ENCODE results near the gene MAPKBP1. TPM values are rescaled to one million over a fixed set of nuclear protein-coding genes. Genes with fewer than 3 reads are reported as not detected.

MAPKBP1 gene
- total RNA-seq, 1 experiment from 2014 or later, result 29.3 TPM

DNA sequence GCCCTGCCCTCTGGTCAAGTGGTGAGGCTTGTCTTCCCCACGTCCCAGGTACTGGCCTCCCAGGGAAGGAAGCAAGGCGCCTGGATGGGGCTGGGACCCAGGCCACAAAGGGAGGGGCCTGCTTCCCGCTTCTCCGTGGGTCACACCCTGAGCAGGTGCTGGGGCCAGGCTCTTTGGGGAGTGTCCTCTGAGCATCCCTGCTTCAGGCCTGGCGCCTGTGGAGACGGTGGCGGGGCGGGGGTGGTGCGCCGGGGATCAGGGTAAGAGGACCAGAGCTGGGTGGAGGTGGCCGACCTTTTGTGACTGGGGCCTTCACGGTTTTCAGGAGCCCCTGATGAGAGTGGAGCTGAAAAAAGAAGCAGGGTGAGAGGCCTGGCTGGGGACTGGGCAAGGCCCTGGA is 67.9 kb downstream of the MAPKBP1 start:
- peaks cover 13% of the 10 kb centered on the region for H3K4me1 ChIP-seq (ENCODE audit: insufficient read depth, low read length, poor library complexity, severe bottlenecking)
- no peak for DNase-seq (ENCODE audit: low spot score)
- peaks cover 9% of the 10 kb centered on the region for H3K36me3 ChIP-seq (ENCODE audit: insufficient read depth, low read length, poor library complexity, severe bottlenecking)
- H3K4me3 ChIP-seq (ENCODE audit: low read depth, low read length, poor library complexity, severe bottlenecking), result no peak overlapping the region
- CTCF ChIA-PET, result no interaction called here
- TF ChIP-seq, protein P1, sequence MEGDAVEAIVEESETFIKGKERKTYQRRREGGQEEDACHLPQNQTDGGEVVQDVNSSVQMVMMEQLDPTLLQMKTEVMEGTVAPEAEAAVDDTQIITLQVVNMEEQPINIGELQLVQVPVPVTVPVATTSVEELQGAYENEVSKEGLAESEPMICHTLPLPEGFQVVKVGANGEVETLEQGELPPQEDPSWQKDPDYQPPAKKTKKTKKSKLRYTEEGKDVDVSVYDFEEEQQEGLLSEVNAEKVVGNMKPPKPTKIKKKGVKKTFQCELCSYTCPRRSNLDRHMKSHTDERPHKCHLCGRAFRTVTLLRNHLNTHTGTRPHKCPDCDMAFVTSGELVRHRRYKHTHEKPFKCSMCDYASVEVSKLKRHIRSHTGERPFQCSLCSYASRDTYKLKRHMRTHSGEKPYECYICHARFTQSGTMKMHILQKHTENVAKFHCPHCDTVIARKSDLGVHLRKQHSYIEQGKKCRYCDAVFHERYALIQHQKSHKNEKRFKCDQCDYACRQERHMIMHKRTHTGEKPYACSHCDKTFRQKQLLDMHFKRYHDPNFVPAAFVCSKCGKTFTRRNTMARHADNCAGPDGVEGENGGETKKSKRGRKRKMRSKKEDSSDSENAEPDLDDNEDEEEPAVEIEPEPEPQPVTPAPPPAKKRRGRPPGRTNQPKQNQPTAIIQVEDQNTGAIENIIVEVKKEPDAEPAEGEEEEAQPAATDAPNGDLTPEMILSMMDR (conservative IDR thresholded peaks at IDR 0.05; ENCODE audit: low read depth, low read length), result no peak
- TF ChIP-seq EZH2 (IDR thresholded peaks at IDR 0.05; ENCODE audit: borderline replicate concordance, low read depth, low read length, poor library complexity, severe bottlenecking), result no peak
- H3K27me3 ChIP-seq (replicated peaks; ENCODE audit: insufficient read depth, low read depth, low read length, poor library complexity), result no peaks in the 10 kb centered on the region
- H3K9me3 ChIP-seq (ENCODE audit: low read depth, low read length, poor library complexity, severe bottlenecking), result no peaks in the 10 kb centered on the region
- intact Hi-C loops (cut with micrococcal nuclease; ENCODE audit: unreplicated experiment), result no loop called here
- POLR2A ChIA-PET (ENCODE audit: low non-redundant PET), result no interaction called here
- BruUV-seq (replicated peaks), result no TSS peak
- H3K27ac ChIP-seq (ENCODE audit: low read depth, low read length, poor library complexity, severe bottlenecking), result no peak overlapping the region

DNA sequence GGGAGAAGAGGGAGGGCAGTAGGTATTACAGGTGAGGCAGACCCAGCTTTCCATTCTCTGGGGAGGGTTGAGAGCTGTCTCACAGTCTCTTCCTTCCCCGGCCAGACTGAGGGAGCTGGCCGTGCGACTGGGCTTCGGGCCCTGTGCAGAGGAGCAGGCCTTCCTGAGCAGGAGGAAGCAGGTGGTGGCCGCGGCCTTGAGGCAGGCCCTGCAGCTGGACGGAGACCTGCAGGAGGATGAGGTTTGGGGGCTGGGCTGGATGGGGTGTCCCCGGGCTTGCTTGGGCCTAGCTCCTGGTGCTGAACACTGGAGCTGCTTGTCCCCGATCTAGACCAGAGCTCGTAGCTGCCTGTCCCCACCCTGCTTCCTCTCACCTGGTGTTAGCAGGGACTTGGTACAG is 69.3 kb downstream of the MAPKBP1 start:
- Histone ChIP-seq H3K27me3 (replicated peaks; ENCODE audit: insufficient read depth, low read depth, low read length, poor library complexity) (no peaks in the 10 kb centered on the region), H3K36me3 (ENCODE audit: insufficient read depth, low read length, poor library complexity, severe bottlenecking) (peaks cover 9% of the 10 kb centered on the region), H3K4me3 (ENCODE audit: low read depth, low read length, poor library complexity, severe bottlenecking) (no peak overlapping the region), H3K4me1 (ENCODE audit: insufficient read depth, low read length, poor library complexity, severe bottlenecking) (peaks cover 13% of the 10 kb centered on the region), H3K27ac (ENCODE audit: low read depth, low read length, poor library complexity, severe bottlenecking) (no peak overlapping the region), H3K9me3 (ENCODE audit: low read depth, low read length, poor library complexity, severe bottlenecking) (no peaks in the 10 kb centered on the region)
- ChIA-PET POLR2A (ENCODE audit: low non-redundant PET) (no interaction called here), CTCF (no interaction called here)
- intact Hi-C loops (cut with micrococcal nuclease; ENCODE audit: unreplicated experiment), result no loop called here
- BruUV-seq (replicated peaks), result no TSS peak
- TF ChIP-seq, protein P1 (conservative IDR thresholded peaks at IDR 0.05; ENCODE audit: low read depth, low read length), result no peak
- TF ChIP-seq EZH2 (IDR thresholded peaks at IDR 0.05; ENCODE audit: borderline replicate concordance, low read depth, low read length, poor library complexity, severe bottlenecking), result no peak
- no peak for DNase-seq (ENCODE audit: low spot score)

DNA sequence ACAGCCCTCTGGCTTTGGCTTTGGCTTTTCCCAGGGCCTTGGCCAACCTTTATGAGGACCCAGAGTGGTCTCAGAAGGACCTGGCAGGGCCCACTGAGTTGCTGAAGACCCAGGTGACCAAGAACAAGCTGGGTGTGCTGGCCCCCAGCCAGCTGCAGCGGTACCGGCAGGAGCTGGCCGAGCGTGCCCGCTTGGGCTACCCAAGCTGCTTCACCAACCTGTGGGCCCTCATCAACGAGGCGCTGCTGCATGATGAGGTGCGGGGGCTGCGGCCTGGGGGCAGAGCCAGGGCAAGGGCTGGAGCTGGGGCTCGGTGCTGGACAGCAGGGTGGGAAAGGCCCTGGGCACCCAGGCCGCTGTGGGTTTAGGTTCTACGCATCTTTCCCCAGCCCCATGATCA is 70.5 kb downstream of the MAPKBP1 start:
- Histone ChIP-seq H3K4me1 (ENCODE audit: insufficient read depth, low read length, poor library complexity, severe bottlenecking) (peaks cover 4% of the 10 kb centered on the region), H3K36me3 (ENCODE audit: insufficient read depth, low read length, poor library complexity, severe bottlenecking) (peaks cover 9% of the 10 kb centered on the region), H3K9me3 (ENCODE audit: low read depth, low read length, poor library complexity, severe bottlenecking) (no peaks in the 10 kb centered on the region), H3K4me3 (ENCODE audit: low read depth, low read length, poor library complexity, severe bottlenecking) (no peak overlapping the region), H3K27ac (ENCODE audit: low read depth, low read length, poor library complexity, severe bottlenecking) (no peak overlapping the region), H3K27me3 (replicated peaks; ENCODE audit: insufficient read depth, low read depth, low read length, poor library complexity) (no peaks in the 10 kb centered on the region)
- BruUV-seq (replicated peaks), result no TSS peak
- ChIA-PET POLR2A (ENCODE audit: low non-redundant PET) (no interaction called here), CTCF (no interaction called here)
- DNase-seq (ENCODE audit: low spot score), result no peak
- intact Hi-C loops (cut with micrococcal nuclease; ENCODE audit: unreplicated experiment), result no loop called here
- TF ChIP-seq, protein P1 (conservative IDR thresholded peaks at IDR 0.05; ENCODE audit: low read depth, low read length), result no peak
- TF ChIP-seq EZH2 (IDR thresholded peaks at IDR 0.05; ENCODE audit: borderline replicate concordance, low read depth, low read length, poor library complexity, severe bottlenecking), result no peak

Data from A673 (cell line).